Osteoblast (primary cell): ENCODE data around the gene PDXK. TPM values are rescaled to one million over a fixed set of nuclear protein-coding genes. Genes with fewer than 3 reads are reported as not detected.
A peak's percentile ranks its signal among the peaks of the same experiment; 100 is the strongest.

Source experiments
- DNase-seq: peaks from one replicate; pipeline ENCODE4 v3.0.0; 2011; ENCODE audit warnings: low spot score, mixed read lengths; ENCODE audit not compliant: insufficient read length; ENCODE audit errors: missing footprints
- H2AFZ ChIP-seq: 2 replicates; pipeline ENCODE4 v1.6.0; 2011; ENCODE audit warnings: mild to moderate bottlenecking, low read length
- H3K27ac ChIP-seq: 2 replicates; pipeline ENCODE4 v1.5.1; 2011; ENCODE audit warnings: mild to moderate bottlenecking, low read depth, low read length, moderate library complexity
- H3K27me3 ChIP-seq: 2 replicates; pipeline ENCODE4 v1.6.0; 2012; ENCODE audit warnings: mild to moderate bottlenecking, control low read depth, inconsistent platforms, low read length, moderate library complexity; ENCODE audit not compliant: insufficient read depth
- H3K36me3 ChIP-seq: 2 replicates; pipeline ENCODE4 v1.5.1; 2011; ENCODE audit warnings: mild to moderate bottlenecking, low read length, control low read depth, moderate library complexity; ENCODE audit not compliant: insufficient read depth
- H3K4me1 ChIP-seq: 2 replicates; pipeline ENCODE4 v1.5.1; 2011; ENCODE audit warnings: mild to moderate bottlenecking, low read length, control low read depth, moderate library complexity; ENCODE audit not compliant: insufficient read depth
- H3K4me2 ChIP-seq: 2 replicates; pipeline ENCODE4 v1.6.0; 2011; ENCODE audit warnings: mild to moderate bottlenecking, low read length; ENCODE audit not compliant: insufficient read depth
- H3K4me3 ChIP-seq: fragments of 200-600 bp; sonication (generic); 3 replicates; pipeline ENCODE4 v1.5.1; 2012; ENCODE audit warnings: mild to moderate bottlenecking, low read length, inconsistent platforms; ENCODE audit not compliant: insufficient read depth
- H3K79me2 ChIP-seq: 2 replicates; pipeline ENCODE4 v1.6.0; 2012; ENCODE audit warnings: mild to moderate bottlenecking, low read length, control low read depth, inconsistent platforms; ENCODE audit not compliant: insufficient read depth
- H3K9me3 ChIP-seq: 2 replicates; pipeline ENCODE4 v1.5.1; 2011; ENCODE audit warnings: low read depth, low read length, control low read depth
- H4K20me1 ChIP-seq: 2 replicates; pipeline ENCODE4 v1.6.0; 2012; ENCODE audit warnings: mild to moderate bottlenecking, low read length, control low read depth; ENCODE audit not compliant: insufficient read depth
- CTCF ChIP-seq: IDR thresholded peaks from 2 replicates; pipeline ENCODE4 v1.5.1; 2011; ENCODE audit warnings: mild to moderate bottlenecking, low read depth, low read length, moderate library complexity; ENCODE audit errors: extremely low read depth
- total RNA-seq: library from RNA; depleted of rRNA; stranded (reverse); fragments of >200 nt; gene quantifications from 2 replicates; pipeline ENCODE4 v1.2.3, GENCODE V29; 2012

The PDXK gene
- total RNA-seq, 1 donor: 89.4 TPM

GRCh38 chr21:43802713-43803313 is 83.9 kb downstream of the PDXK start:
- Histone ChIP-seq H3K27ac (no peak overlapping the region), H3K9me3 (no peaks in the 10 kb centered on the region), H3K4me1 (no peaks in the 10 kb centered on the region), H3K4me3 (no peak overlapping the region), H2AFZ (no peak overlapping the region), H3K79me2 (no peaks in the 10 kb centered on the region), H3K27me3 (no peaks in the 10 kb centered on the region), H3K4me2 (no peak overlapping the region), H3K36me3 (peaks cover 52% of the 10 kb centered on the region), H4K20me1 (peaks cover 12% of the 10 kb centered on the region)
- DNase-seq: peak; percentile 72
- no peak for TF ChIP-seq CTCF

GRCh38 chr21:43803558-43804300 is 84.8 kb downstream of the PDXK start:
- DNase-seq: no peak
- H2AFZ ChIP-seq: no peak overlapping the region
- H3K9me3 ChIP-seq: no peaks in the 10 kb centered on the region
- no peak overlapping the region for H3K4me2 ChIP-seq
- H3K27me3 ChIP-seq: no peaks in the 10 kb centered on the region
- H3K36me3 ChIP-seq: peaks cover 43% of the 10 kb centered on the region
- H3K4me3 ChIP-seq: no peak overlapping the region
- no peak for TF ChIP-seq CTCF
- H3K27ac ChIP-seq: no peak overlapping the region
- H4K20me1 ChIP-seq: peaks cover 7% of the 10 kb centered on the region
- no peaks in the 10 kb centered on the region for H3K79me2 ChIP-seq
- no peaks in the 10 kb centered on the region for H3K4me1 ChIP-seq

- TF ChIP-seq CTCF: no peak
- Histone ChIP-seq H3K4me3 (no peak overlapping the region), H3K9me3 (no peaks in the 10 kb centered on the region), H4K20me1 (peaks cover 5% of the 10 kb centered on the region), H3K4me2 (no peak overlapping the region), H2AFZ (no peak overlapping the region), H3K4me1 (no peaks in the 10 kb centered on the region), H3K79me2 (no peaks in the 10 kb centered on the region), H3K36me3 (peaks cover 30% of the 10 kb centered on the region), H3K27me3 (no peaks in the 10 kb centered on the region), H3K27ac (no peak overlapping the region)
- no peak for DNase-seq
Measured at GRCh38 chr21:43805275-43805800, 86.4 kb downstream of the PDXK start.

- Histone ChIP-seq H3K4me2 (no peak overlapping the region), H3K27me3 (no peaks in the 10 kb centered on the region), H3K9me3 (no peaks in the 10 kb centered on the region), H3K4me1 (peaks cover 2% of the 10 kb centered on the region), H3K4me3 (no peak overlapping the region), H4K20me1 (peaks cover 4% of the 10 kb centered on the region), H3K79me2 (no peaks in the 10 kb centered on the region), H3K27ac (no peak overlapping the region), H3K36me3 (peaks cover 21% of the 10 kb centered on the region), H2AFZ (no peak overlapping the region)
- no peak for DNase-seq
- TF ChIP-seq CTCF: no peak
Measured at GRCh38 chr21:43806017-43806710, 87.2 kb downstream of the PDXK start.
